Astrocyte (in vitro differentiated cells and primary cell): Measurements from ENCODE around the gene PIGU.

Source experiments
- EZH2 ChIP-seq: IDR thresholded peaks from 2 replicates; pipeline ENCODE4 v1.6.1; 2012; ENCODE audit warnings: mild to moderate bottlenecking, low read length, inconsistent platforms; ENCODE audit not compliant: insufficient read depth
- TF ChIP-seq, protein P1 (sequence below): IDR thresholded peaks from 2 replicates; pipeline ENCODE4 v1.5.1; 2011; ENCODE audit warnings: low read depth, mild to moderate bottlenecking, inconsistent platforms, low read length, moderate library complexity; ENCODE audit not compliant: insufficient read depth

DNA sequence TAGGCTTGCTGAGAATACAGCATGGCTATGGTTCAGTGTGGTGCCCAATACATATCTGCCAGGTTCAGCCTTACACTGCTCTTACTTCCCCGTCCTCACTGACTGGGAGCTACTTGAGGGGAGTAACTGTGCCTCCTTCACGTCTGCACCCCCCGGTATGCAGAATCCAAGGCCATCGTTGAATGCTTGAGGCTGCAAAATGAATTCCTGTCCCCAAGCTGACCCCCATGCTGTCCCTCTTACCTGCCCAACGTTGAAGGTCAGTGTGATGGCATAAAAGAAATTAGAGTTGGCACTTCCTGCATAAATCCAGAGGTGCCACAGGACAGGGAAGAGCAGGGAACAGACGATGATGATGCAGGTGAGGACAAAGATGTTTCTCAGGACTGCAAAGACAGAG is 102.0 kb downstream of the PIGU start:
- TF ChIP-seq, protein P1, sequence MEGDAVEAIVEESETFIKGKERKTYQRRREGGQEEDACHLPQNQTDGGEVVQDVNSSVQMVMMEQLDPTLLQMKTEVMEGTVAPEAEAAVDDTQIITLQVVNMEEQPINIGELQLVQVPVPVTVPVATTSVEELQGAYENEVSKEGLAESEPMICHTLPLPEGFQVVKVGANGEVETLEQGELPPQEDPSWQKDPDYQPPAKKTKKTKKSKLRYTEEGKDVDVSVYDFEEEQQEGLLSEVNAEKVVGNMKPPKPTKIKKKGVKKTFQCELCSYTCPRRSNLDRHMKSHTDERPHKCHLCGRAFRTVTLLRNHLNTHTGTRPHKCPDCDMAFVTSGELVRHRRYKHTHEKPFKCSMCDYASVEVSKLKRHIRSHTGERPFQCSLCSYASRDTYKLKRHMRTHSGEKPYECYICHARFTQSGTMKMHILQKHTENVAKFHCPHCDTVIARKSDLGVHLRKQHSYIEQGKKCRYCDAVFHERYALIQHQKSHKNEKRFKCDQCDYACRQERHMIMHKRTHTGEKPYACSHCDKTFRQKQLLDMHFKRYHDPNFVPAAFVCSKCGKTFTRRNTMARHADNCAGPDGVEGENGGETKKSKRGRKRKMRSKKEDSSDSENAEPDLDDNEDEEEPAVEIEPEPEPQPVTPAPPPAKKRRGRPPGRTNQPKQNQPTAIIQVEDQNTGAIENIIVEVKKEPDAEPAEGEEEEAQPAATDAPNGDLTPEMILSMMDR: no peak
- no peak for TF ChIP-seq EZH2
